ENCODE data around the gene ACADL.

Gene ACADL

DNA sequence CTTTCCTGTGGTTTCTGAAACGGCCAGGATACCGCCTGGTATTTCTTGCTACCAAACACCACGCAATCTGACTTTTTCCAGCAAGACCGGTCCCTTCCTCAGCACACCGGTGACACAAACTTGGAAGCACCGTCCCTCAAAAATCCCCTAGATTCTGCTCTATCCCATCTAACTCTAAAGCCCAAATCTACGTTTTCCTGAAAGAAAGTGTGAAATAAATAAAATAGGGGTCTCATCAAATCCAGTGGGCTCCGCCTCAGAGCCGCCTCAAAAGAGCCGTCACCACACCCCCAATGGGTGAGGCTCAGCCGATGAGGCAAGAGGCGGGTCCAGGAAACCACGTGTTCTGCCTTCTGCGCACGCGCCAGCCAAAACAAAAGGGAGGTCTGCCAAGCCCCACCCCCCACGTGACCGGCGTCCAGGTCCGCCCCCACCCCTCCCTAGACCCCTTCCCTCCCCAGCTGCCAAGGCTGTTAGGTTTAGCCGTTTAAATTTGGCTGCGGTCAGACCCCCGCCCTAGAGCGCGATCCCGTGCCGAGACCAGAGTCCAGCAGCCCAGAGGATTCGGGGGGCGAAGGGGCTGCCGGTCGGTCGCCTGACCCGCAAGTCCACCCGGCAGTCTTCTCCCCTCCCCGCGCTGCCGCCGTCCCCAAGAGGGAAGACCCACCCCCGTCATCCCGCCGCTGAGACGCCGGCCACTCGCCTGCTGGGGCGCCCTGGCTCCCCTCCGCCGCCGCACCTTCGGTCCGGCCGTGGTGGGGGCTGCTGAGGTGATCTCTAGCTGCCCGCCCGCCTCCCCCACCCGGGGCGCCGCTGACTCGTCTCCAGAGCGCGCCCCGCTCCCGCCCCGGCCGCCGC is 54.6 kb downstream of the ACADL start:
- in situ Hi-C loops (cut with HindIII; ENCODE audit: low sequenced_read_pairs): no loop called here

DNA sequence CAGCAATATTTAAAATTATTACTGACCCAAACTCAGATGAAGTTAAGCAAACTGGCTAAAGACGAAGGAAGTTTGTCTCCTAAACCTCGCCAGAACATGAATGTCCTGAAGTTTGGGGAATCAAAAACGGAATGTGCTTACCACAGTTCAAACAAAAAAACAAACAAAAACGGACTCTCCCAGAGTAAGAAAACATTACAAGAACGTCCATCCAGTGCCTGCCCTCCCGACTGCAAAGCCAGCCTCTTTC is 55.1 kb downstream of the ACADL start:
- in situ Hi-C loops (cut with HindIII; ENCODE audit: low sequenced_read_pairs): no loop called here

DNA sequence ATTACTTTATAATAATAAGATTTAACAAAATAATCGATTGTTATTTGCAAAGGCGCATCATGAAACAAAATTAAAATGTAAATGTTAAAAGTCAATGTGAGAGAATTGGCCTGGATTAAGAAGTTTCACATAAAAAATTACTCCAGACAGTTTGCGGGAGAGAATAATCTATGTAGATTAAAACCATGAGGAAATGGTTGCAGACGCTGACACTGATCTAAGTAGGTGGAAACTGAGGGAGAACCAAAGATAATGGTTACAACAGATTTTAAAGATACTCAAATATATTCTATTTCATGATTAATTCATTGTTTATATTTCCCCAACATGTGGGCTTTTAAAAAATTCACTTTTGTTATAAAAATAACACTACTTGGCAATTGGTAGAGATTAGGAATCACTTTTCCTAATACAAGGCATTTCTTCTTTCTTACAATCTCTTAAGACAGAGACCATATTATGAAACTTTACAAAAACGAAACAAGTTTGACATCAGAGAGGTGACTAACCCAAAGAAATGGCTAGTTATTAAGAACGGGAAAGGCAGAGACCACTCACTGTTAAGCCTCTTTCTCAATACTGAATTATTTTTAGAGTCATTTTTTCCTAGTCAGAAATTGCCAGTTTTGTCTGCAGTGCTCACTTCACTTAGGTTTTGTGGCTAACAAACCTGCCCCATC is 55.6 kb downstream of the ACADL start:
- in situ Hi-C loops (cut with HindIII; ENCODE audit: low sequenced_read_pairs): no loop called here

DNA sequence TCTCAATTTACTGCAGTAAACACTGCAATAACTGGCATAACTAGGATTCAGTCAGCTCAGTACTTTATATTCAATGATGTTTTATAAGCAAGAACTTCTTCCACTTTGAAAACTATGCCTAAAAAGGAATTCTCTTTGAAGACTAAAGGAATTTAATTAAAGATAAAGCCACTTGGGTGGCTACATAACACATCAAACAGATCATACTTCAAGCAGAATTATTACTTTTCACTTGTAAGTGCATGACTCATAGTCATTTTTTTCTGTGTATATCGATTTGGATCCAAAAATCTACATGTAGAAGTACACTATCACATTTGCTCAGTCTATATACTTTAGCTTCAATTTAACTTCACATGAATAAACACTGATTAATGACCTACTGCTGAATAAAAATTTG is 58.0 kb downstream of the ACADL start:
- in situ Hi-C loops (cut with HindIII; ENCODE audit: low sequenced_read_pairs): no loop called here

DNA sequence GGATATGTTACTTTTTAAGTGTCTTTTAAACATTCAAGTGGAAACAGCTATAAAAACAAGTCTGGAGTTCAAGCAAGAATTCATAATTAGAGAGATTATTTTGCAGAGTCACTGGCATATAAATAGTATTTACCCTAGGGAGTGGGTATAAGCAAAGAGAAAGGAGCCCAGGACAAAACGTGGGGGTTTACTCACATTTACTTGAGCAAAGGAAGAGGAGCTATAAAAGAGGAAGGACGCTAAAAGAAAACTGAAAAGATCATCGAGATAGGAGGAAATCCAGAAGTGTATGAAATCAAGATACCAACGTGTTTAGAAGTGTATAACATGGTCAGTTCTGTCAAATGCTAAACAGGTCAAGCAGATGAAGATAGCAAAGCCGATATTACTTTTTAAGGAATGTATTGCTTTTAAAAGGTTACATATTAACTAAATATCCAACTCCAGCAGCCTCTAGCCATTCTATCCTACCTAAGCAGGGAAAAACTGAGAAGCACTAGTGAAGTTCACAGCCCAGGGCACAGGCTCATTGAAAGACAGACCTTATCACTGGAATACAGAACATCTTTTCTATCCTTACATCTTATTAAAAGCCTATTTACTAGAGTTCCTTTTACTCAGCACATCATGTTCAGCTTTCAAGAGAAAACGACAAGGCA is 62.7 kb downstream of the ACADL start:
- in situ Hi-C loops (cut with HindIII; ENCODE audit: low sequenced_read_pairs): no loop called here

DNA sequence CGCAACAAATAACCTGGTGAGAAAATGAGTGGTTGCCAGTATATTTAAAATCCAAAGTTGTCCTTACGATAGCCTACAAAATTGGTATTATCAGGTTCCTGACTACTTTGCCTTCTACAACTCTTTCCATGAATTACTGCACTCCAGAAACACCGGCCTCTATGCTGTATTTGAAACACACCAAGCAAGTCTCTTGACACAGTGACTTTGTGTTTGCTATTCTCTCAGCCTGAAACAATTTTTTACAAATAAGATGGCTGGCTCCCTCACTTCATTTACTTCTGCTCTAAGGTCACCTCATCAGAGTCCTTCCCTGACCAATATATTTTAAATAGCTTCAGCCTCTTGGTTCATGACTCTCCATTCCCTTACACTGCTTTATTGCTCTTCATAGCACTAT is 66.2 kb downstream of the ACADL start:
- in situ Hi-C loops (cut with HindIII; ENCODE audit: low sequenced_read_pairs): no loop called here

DNA sequence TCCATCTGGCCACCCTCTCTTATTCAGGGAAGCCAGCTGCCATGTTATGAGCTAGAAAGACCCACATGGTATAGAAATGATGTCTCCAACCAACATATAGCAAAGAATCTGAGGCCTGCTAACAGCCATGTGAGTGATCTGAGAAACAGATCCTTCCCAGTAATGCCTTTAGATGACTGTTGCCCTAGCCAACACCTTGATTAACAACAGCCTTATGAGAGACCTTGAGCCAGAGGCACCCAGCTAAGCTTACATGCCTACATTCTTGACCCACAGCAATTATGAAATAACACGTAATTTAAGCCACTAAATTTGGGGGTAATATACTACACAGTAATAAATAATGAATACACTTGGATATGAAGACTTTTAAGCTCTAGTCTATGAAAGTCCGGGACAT is 67.0 kb downstream of the ACADL start:
- in situ Hi-C loops (cut with HindIII; ENCODE audit: low sequenced_read_pairs): no loop called here

DNA sequence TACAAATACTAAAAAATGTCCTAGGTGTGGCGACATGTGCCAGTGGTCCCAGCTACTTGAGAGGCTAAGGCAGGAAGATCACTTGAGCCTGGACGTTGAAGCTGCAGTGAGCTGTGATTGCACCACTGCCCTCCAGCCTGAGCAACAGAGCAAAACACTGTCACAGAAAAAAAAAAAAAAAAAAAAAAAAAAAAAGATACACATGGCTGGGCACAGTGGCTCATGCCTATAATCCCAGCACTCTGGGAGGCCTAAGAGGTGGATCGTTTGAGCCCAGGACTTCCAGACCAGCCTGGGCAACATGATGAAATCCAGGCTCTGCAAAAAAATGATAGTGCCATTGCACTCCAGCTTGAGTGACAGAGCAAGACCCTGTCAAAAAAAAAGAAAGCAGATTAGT is 67.7 kb downstream of the ACADL start:
- in situ Hi-C loops (cut with HindIII; ENCODE audit: low sequenced_read_pairs): no loop called here

DNA sequence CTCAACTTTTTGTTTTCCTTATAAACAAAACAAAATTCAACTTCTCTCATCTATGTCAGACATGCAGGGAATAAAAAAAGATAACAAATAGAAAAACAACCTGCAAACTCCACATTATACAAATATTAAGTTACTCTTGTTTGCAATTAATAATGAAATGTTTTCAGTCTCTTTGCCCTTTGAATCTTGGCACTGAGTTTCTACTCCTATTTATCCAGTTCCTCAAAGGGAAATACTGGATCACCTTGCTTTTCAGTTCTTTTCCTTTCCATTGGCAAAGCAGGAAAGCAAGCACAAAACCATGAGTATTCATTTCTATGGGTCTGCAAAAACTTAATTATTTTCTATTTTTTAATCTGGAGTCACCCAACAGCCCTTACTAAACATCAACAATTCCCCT is 77.6 kb downstream of the ACADL start:
- in situ Hi-C loops (cut with HindIII; ENCODE audit: low sequenced_read_pairs): no loop called here

All from DLD1 (cell line).